ENCODE measurements around the gene YY1.
A peak's percentile ranks its signal among the peaks of the same experiment; 100 is the strongest.
"Not testable (repeated sequence)": the region's sequence is repeated elsewhere in the genome, so short reads cannot be mapped to it uniquely, and the experiment has no call there.

YY1 gene

DNA sequence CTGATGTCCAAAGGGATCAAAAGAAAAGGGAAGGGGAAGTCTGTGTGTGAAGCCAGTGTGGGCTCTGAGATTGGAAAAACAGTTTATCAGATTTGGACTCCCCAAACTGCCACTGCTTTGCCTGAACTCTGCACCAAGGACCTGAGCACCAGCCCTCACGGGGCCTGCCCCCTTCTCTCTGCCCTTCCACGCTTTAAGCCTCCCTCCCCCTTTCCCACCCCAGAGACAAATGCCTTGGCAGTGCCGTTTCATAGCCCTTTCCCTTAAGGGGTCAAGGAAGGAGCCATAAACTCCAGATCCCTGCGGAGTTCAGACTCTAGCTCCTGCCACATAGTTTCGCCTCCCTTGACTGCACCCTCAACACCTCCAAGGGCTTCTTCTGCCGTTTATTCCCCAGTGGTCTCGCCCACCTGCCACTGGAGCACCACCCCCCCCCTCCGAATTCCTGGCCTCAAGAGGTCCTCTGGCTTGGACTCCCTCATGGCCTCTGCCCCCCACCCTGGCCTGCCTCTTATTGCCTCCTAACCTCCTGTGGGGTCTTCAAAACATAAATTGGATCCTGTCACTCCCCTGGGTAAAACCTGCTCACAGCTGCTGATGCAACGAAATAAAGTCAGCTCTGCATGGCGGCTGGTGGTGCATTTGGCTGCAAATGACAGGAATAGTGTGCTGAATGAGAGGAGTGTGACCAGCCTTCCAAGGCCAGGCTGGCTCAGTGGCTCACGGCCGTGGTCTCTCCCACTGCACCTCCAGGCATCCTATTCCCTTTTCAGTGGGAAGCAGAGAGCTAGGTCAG lies 48.5 kb downstream of the YY1 start:
- Histone ChIP-seq H3K4me2 (peak overlapping the region; percentile 96), H3K9ac (peak overlapping the region; percentile 60), H3K27ac (peak overlapping the region; percentile 58), H4K20me1 (peaks cover 78% of the 10 kb centered on the region), H3K4me1 (peaks cover 98% of the 10 kb centered on the region), H3K36me3 (peaks cover 40% of the 10 kb centered on the region), H3K27me3 (no peaks in the 10 kb centered on the region), H3K9me3 (no peaks in the 10 kb centered on the region), H3K4me3 (no peak overlapping the region)
- no peak for TF ChIP-seq Cebpa-rat (IDR thresholded peaks at IDR 0.05)

DNA sequence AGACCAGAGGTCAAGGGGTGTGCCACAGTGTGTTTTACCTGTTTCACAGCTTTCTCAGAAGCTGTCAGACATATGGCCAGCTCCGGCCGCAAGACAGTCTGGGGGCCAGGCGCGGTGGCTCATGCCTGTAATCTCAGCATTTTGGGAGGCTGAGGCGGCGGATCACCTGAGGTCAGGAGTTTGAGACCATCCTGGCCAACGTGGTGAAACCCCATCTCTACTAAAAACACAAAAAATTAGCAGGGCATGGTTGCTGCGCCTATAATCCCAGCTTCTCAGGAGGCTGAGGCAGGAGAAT lies 49.0 kb downstream of the YY1 start:
- Histone ChIP-seq H3K9ac (peak overlapping the region; percentile 60; the same call in 1 of the 2 replicates), H3K4me2 (peak overlapping the region; percentile 96), H3K27ac (peak overlapping the region; percentile 58), H3K36me3 (peaks cover 40% of the 10 kb centered on the region), H4K20me1 (peaks cover 72% of the 10 kb centered on the region), H3K4me1 (peaks cover 98% of the 10 kb centered on the region)
- not testable (repeated sequence) for H3K4me3 ChIP-seq, H3K27me3 ChIP-seq, H3K9me3 ChIP-seq

DNA sequence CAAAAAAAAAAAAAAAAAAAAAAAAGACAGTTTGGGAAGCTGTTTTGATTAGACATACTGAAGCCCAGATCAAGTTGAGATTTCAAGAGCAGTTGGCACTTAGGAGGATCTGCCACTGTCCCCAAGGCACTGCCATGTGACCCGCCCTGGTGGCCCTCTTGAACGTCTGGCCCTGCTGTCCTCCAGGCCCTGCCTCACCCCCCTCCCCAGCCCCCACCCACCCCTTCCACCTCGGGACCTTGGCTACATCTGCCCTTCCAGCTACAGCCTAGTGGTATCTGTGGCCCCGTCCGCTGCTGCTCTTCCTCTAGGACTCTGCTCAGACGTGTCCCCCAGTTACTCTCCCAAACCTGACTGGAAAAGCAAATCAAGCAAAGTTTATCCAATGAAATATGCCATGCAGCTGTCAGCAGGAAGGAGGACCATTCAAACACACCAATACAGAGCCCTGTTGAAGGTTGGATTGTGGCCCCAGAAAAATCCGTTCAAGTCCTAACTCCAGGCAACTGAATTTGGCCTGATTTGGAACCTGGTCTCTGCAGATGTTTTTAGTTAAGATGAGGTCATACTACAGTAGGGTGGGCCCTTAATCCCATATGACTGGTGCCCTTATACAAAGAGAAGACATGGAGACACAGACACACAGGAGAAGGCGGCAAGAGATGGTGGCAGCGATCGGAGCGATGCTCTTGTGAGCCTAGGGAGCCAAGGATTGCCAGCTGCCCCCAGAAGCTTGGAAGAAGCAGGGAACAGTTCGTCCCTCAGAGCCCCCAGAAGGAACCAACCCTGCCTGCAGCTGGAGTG lies 49.6 kb downstream of the YY1 start:
- no peak for TF ChIP-seq Cebpa-rat (IDR thresholded peaks at IDR 0.05)
- no peaks in the 10 kb centered on the region for H3K27me3 ChIP-seq
- peak overlapping the region; percentile 90 for H3K27ac ChIP-seq
- peaks cover 71% of the 10 kb centered on the region for H4K20me1 ChIP-seq
- peaks cover 98% of the 10 kb centered on the region for H3K4me1 ChIP-seq
- peak overlapping the region; percentile 77; the same call in 1 of the 2 replicates for H3K9ac ChIP-seq
- H3K36me3 ChIP-seq: peaks cover 37% of the 10 kb centered on the region
- no peak overlapping the region for H3K4me3 ChIP-seq
- H3K4me2 ChIP-seq: peak overlapping the region; percentile 96
- H3K9me3 ChIP-seq: no peaks in the 10 kb centered on the region

DNA sequence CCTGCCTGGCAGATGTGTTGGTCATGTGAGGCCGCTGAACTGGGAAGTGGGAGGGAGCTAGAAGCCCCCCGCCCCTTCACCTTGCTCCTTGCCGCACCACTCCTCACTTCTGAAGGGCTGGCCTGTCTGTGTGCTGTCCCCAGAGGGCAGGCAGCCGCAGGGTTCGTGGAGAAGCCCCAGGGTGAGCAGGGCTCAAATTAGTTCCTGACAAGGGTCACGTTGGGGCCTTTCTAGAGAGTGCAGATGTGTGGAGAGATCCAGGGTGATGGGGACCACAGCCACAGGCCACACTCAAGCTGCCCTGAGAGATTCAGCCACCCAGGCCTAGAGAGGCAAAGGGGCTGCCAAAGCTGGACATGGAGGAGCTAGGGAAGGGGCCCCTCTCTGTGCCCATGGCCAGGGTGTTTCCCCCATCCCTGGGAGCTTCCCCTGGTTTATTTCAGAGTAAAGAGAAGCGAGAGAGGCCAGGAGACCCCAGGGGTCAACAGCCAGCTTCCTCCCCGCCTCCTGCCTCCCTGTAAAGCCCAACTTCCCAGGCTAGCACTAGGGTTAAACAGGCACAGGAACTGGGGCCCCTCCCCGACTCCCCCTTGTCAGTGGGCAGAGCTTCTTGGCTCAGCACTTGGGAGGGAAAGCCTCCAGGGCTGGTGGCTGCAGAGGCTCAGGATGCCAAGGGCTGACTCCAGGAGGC lies 51.1 kb downstream of the YY1 start:
- Histone ChIP-seq H3K4me1 (peaks cover 98% of the 10 kb centered on the region), H3K27ac (peak overlapping the region; percentile 90), H3K27me3 (no peaks in the 10 kb centered on the region), H3K9me3 (no peaks in the 10 kb centered on the region), H3K36me3 (peaks cover 37% of the 10 kb centered on the region), H3K4me3 (peak overlapping the region; percentile 39), H3K9ac (peak overlapping the region; percentile 77), H3K4me2 (peak overlapping the region; percentile 96), H4K20me1 (peaks cover 70% of the 10 kb centered on the region)
- no peak for TF ChIP-seq Cebpa-rat (IDR thresholded peaks at IDR 0.05)

DNA sequence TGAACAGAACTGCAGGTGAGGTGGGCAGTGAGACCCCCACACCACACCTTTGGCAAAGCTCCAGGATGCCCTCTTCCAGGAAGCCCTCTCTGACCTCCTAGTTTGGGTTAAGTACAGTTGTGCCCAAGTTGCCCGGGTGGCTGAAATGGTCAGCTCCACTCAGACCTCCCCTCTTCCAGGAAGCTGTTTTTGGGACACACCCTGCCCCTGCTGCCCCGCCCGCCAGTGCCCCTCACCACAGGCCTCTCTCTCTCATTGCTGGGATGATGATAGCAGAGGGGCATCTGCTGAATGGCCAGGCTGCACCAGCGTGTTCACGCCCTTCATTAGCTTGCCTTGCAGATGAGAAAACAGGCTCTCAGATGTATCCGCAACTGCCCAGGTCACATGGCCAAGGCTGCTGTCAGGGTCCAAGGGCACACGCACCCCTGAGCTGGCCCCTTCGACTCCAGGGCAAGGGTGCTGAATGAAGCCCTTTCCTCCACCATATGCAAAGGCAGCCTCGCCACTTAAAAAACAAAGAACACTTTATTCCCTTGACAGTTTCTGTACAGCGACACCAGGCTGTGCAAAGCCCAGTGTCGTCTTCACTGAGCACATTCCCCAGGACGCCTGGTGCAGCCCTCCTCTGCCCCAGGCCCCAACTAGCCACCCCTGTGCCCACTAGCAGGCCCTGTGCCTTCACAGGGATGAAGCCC lies 51.8 kb downstream of the YY1 start:
- Histone ChIP-seq H3K4me3 (peak overlapping the region; percentile 39), H4K20me1 (peaks cover 77% of the 10 kb centered on the region), H3K4me2 (peak overlapping the region; percentile 96), H3K9ac (peak overlapping the region; percentile 77), H3K9me3 (no peaks in the 10 kb centered on the region), H3K27me3 (no peaks in the 10 kb centered on the region), H3K36me3 (peaks cover 37% of the 10 kb centered on the region), H3K27ac (peak overlapping the region; percentile 90), H3K4me1 (peaks cover 100% of the 10 kb centered on the region)
- TF ChIP-seq Cebpa-rat (IDR thresholded peaks at IDR 0.05): no peak

DNA sequence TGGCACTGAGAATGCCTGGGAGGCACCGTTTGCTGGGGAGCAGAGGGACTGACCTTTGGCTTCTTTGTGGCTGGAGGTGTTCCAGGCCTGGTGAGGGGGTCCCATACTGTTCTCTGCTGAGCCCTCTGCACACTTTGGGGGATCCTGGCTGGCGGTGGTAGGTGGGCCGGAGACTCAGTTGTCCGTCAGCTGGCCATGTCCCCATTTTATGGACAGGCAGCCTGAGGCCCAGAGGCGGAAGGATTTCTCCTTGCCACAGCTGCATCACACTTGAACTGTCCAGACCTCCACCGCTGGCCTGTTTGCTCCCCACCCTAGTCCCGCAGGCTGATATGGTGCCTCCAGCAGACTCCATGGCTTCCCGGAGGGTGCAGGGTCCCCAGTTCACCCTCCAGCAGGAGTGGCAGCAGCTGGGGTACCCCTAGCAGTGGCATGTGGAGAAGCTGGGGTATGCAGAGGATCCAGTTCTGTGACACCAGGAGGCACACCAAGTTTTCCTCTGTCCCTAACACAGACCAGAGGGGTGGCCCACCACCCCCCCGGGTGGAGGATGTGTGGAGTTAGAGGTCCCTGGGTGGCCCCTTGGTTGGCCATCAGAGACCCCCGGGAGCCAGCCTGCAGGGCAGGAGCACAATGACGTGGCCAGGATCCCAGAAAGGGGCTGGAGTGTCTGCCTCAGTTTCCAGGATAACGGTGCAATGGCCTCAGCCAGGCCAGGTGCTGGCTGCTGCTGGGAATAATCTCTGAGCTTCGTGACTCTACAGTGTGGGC lies 52.5 kb downstream of the YY1 start:
- Histone ChIP-seq H3K4me3 (peak overlapping the region; percentile 39; the same call in 1 of the 2 replicates), H3K4me2 (peak overlapping the region; percentile 96), H3K27me3 (no peaks in the 10 kb centered on the region), H3K9ac (peak overlapping the region; percentile 77), H3K27ac (peak overlapping the region; percentile 90), H3K9me3 (no peaks in the 10 kb centered on the region), H3K36me3 (peaks cover 43% of the 10 kb centered on the region), H4K20me1 (peaks cover 83% of the 10 kb centered on the region), H3K4me1 (peaks cover 100% of the 10 kb centered on the region)
- no peak for TF ChIP-seq Cebpa-rat (IDR thresholded peaks at IDR 0.05)

DNA sequence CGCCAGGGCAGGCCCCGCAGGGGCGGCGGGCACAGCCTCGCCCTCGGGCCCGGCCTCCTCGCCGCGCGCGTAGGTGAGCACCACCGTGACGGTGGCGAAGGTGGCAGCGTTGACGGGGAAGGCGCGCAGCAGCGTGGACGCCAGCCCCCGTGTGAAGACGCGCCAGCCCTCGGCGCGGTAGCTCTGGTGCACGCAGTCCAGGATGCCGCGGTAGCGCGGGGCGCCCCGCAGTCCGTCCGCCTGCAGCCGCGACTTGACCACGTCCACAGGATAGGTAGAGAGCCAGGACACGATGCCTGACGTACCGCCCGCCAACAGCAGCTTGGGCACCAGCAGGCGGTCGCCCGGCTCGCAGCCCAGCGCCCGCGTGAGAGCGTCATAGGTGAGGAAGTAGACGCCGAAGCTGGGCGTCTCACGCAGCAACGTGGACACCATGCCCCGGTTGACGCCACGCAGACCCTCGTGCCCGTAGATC lies 53.4 kb downstream of the YY1 start:
- peak overlapping the region; percentile 90 for H3K27ac ChIP-seq
- TF ChIP-seq Cebpa-rat (IDR thresholded peaks at IDR 0.05): no peak
- H3K9ac ChIP-seq: peak overlapping the region; percentile 77; the same call in 1 of the 2 replicates

DNA sequence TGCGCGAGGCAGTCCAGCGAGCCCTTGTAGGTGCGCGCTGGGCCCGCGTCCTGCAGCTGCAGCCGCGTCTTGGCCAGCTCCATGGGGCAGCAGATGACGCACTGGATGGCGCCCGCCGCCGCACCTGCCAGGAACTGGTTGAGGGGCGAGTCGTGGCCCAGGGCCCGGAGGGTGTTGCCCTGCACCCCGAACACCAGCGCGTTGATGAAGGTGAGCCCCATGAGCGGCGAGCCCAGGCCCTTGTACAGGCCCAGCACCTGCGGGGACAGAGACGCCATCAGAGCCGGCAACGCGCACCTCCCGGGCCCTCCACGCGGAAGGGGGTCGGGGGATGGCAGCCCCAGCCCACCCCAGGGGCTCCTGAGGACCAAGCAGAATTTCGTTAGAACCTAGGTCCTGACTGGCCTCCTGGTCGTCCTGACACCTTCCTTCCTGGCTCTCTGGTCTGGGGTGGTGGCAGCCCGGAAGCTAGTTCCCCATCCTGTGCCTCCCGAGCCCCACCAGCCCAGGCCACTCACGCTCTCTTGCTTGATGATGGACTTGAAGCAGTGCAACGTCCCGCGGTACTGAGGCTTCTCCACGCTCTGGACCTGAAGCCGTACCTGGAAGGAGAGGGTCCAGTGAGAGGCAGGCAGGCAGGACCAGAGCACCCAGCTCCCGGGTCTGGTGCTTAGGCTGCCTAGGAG lies 54.0 kb downstream of the YY1 start:
- Histone ChIP-seq H4K20me1 (peaks cover 84% of the 10 kb centered on the region), H3K27me3 (no peaks in the 10 kb centered on the region), H3K9me3 (no peaks in the 10 kb centered on the region), H3K36me3 (peaks cover 49% of the 10 kb centered on the region), H3K4me1 (peaks cover 100% of the 10 kb centered on the region), H3K27ac (peak overlapping the region; percentile 90), H3K4me3 (no peak overlapping the region; the same call in 1 of the 2 replicates), H3K9ac (peak overlapping the region; percentile 73), H3K4me2 (peak overlapping the region; percentile 96)
- no peak for TF ChIP-seq Cebpa-rat (IDR thresholded peaks at IDR 0.05)

More for the DNA sequence above, 53.4 kb downstream of the YY1 start:
- H3K9me3 ChIP-seq: no peaks in the 10 kb centered on the region
- H3K4me2 ChIP-seq: peak overlapping the region; percentile 96
- H3K4me1 ChIP-seq: peaks cover 100% of the 10 kb centered on the region
- no peak overlapping the region; the same call in 1 of the 2 replicates for H3K4me3 ChIP-seq
- H4K20me1 ChIP-seq: peaks cover 83% of the 10 kb centered on the region
- no peaks in the 10 kb centered on the region for H3K27me3 ChIP-seq
- peaks cover 45% of the 10 kb centered on the region for H3K36me3 ChIP-seq

Data from BLaER1 (cell line).